WTC11 (cell line): ENCODE data around the gene ZNF77. TPM values are rescaled to one million over a fixed set of nuclear protein-coding genes. Genes with fewer than 3 reads are reported as not detected.

Source experiments
- ATAC-seq: fragments of 200-7000 bp; cut with Tn5 transposase; 2 replicates; pipeline ENCODE4 v1.10.0; 2021; ENCODE audit warnings: mild to moderate bottlenecking, moderate library complexity
- CTCF ChIA-PET: fragments of 300-600 bp; sonication (Branson Sonifier 250); formaldehyde crosslinking; loops from one replicate; lab custom pipeline; 2021; ENCODE audit warnings: antibody characterized with exemption; lab: Charles Lee
- POLR2A ChIA-PET: fragments of 350-600 bp; sonication (Branson Sonifier 250); formaldehyde crosslinking; loops from one replicate; lab custom pipeline; 2021; ENCODE audit warnings: antibody characterized with exemption; lab: Charles Lee
- DNase-seq: peaks from one replicate; pipeline ENCODE4 v3.0.0; 2021; ENCODE audit warnings: low spot score
- H3K27ac Mint-ChIP-seq: 2 replicates; pipeline ENCODE4 v1.8.0; 2021; ENCODE audit warnings: mixed read lengths
- H3K27me3 Mint-ChIP-seq: 2 replicates; pipeline ENCODE4 v1.8.0; 2021; ENCODE audit warnings: low read depth, mild to moderate bottlenecking, moderate library complexity, mixed read lengths
- H3K36me3 Mint-ChIP-seq: 2 replicates; pipeline ENCODE4 v1.8.0; 2021; ENCODE audit warnings: mixed read lengths
- H3K4me1 Mint-ChIP-seq: 2 replicates; pipeline ENCODE4 v1.8.0; 2022; ENCODE audit warnings: mixed read lengths
- H3K4me3 Mint-ChIP-seq: 2 replicates; pipeline ENCODE4 v1.8.0; 2021; ENCODE audit warnings: mild to moderate bottlenecking, moderate library complexity, mixed read lengths
- H3K9me3 Mint-ChIP-seq: 2 replicates; pipeline ENCODE4 v1.8.0; 2021; ENCODE audit warnings: mixed read lengths
- ATF1 ChIP-seq: sonication (generic); formaldehyde crosslinking; IDR thresholded peaks from 2 replicates; pipeline ENCODE4 v1.8.1; 2023; ENCODE audit warnings: mild to moderate bottlenecking, moderate library complexity, missing genetic modification reagents
- ATF3 ChIP-seq: sonication (generic); formaldehyde crosslinking; conservative IDR thresholded peaks from 2 replicates; pipeline ENCODE4 v1.8.1; 2022; ENCODE audit warnings: mild to moderate bottlenecking, missing genetic modification reagents
- CTCF ChIP-seq: fragments of 200-600 bp; IDR thresholded peaks from 2 replicates; pipeline ENCODE4 v1.8.0; 2022; ENCODE audit warnings: antibody characterized with exemption
- ELF4 ChIP-seq: sonication (generic); formaldehyde crosslinking; IDR thresholded peaks from 2 replicates; pipeline ENCODE4 v1.8.1; 2022; ENCODE audit warnings: low read depth, mild to moderate bottlenecking, moderate library complexity, missing genetic modification reagents
- ERG ChIP-seq: fragments of 250-450 bp; sonication (Bioruptor Pico); IDR thresholded peaks from 2 replicates; pipeline ENCODE4 v1.8.0; 2021; ENCODE audit warnings: mild to moderate bottlenecking
- ETV6 ChIP-seq: sonication (generic); formaldehyde crosslinking; IDR thresholded peaks from 2 replicates; pipeline ENCODE4 v1.8.1; 2022; ENCODE audit warnings: mild to moderate bottlenecking, missing genetic modification reagents
- GRHL2 ChIP-seq: fragments of 250-450 bp; sonication (Bioruptor Pico); IDR thresholded peaks from 2 replicates; pipeline ENCODE4 v1.8.0; 2022; ENCODE audit warnings: mild to moderate bottlenecking, moderate library complexity; ENCODE audit not compliant: insufficient replicate concordance, severe bottlenecking
- HMGA2 ChIP-seq: fragments of 250-450 bp; sonication (Bioruptor Pico); IDR thresholded peaks from 2 replicates; pipeline ENCODE4 v1.4.0; 2021; ENCODE audit warnings: mild to moderate bottlenecking, moderate library complexity
- HMGXB4 ChIP-seq: sonication (generic); formaldehyde crosslinking; IDR thresholded peaks from 2 replicates; pipeline ENCODE4 v1.8.1; 2023; ENCODE audit warnings: mild to moderate bottlenecking, moderate library complexity, missing genetic modification reagents
- IRF1 ChIP-seq: sonication (generic); formaldehyde crosslinking; IDR thresholded peaks from 2 replicates; pipeline ENCODE4 v1.8.0; 2023; ENCODE audit warnings: missing genetic modification reagents
- JAZF1 ChIP-seq: fragments of 250-450 bp; sonication (Bioruptor Pico); IDR thresholded peaks from 2 replicates; pipeline ENCODE4 v1.9.0; 2021; ENCODE audit warnings: moderate library complexity, mild to moderate bottlenecking, inconsistent platforms
- JUN ChIP-seq: sonication (generic); formaldehyde crosslinking; IDR thresholded peaks from 2 replicates; pipeline ENCODE4 v1.8.0; 2023; ENCODE audit warnings: mild to moderate bottlenecking, missing genetic modification reagents
- KAT7 ChIP-seq: sonication (generic); formaldehyde crosslinking; IDR thresholded peaks from 2 replicates; pipeline ENCODE4 v1.8.1; 2023; ENCODE audit warnings: missing genetic modification reagents, mild to moderate bottlenecking, borderline replicate concordance
- MLX ChIP-seq: sonication (generic); formaldehyde crosslinking; IDR thresholded peaks from 2 replicates; pipeline ENCODE4 v1.8.1; 2023; ENCODE audit warnings: mild to moderate bottlenecking, missing genetic modification reagents, moderate library complexity
- NFATC4 ChIP-seq: fragments of 250-450 bp; sonication (Bioruptor Pico); IDR thresholded peaks from 2 replicates; pipeline ENCODE4 v1.9.0; 2021; ENCODE audit warnings: mild to moderate bottlenecking
- NR2C2 ChIP-seq: sonication (generic); formaldehyde crosslinking; IDR thresholded peaks from 2 replicates; pipeline ENCODE4 v1.8.0; 2022; ENCODE audit warnings: mild to moderate bottlenecking, missing genetic modification reagents
- PRRX2 ChIP-seq: fragments of 250-450 bp; sonication (Bioruptor Pico); IDR thresholded peaks from 2 replicates; pipeline ENCODE4 v1.8.0; 2021; ENCODE audit warnings: mild to moderate bottlenecking
- RORB ChIP-seq: fragments of 250-450 bp; sonication (Bioruptor Pico); IDR thresholded peaks from 2 replicates; pipeline ENCODE4 v1.9.0; 2021; ENCODE audit warnings: mild to moderate bottlenecking
- TCF7 ChIP-seq: sonication (generic); formaldehyde crosslinking; IDR thresholded peaks from 2 replicates; pipeline ENCODE4 v1.8.0; 2022; ENCODE audit warnings: mild to moderate bottlenecking, low read depth, missing genetic modification reagents, moderate library complexity
- ZNF232 ChIP-seq: sonication (generic); formaldehyde crosslinking; IDR thresholded peaks from 2 replicates; pipeline ENCODE4 v1.8.0; 2022; ENCODE audit warnings: mild to moderate bottlenecking, missing genetic modification reagents
- ZNF263 ChIP-seq: sonication (generic); formaldehyde crosslinking; IDR thresholded peaks from 2 replicates; pipeline ENCODE4 v1.8.1; 2022; ENCODE audit warnings: low read depth, mild to moderate bottlenecking, moderate library complexity, missing genetic modification reagents
- ZNF281 ChIP-seq: sonication (generic); formaldehyde crosslinking; IDR thresholded peaks from 2 replicates; pipeline ENCODE4 v1.8.0; 2023; ENCODE audit warnings: mild to moderate bottlenecking, missing genetic modification reagents
- ZNF423 ChIP-seq: fragments of 250-450 bp; sonication (Bioruptor Pico); IDR thresholded peaks from 2 replicates; pipeline ENCODE4 v2.1.2; 2022; ENCODE audit warnings: mild to moderate bottlenecking, moderate library complexity
- total RNA-seq: library from RNA; stranded (reverse); gene quantifications from 3 replicates; pipeline ENCODE4 v1.2.3, GENCODE V29; 2021
- TF ChIP-seq, protein P1 (sequence below): sonication (generic); formaldehyde crosslinking; IDR thresholded peaks from 2 replicates; pipeline ENCODE4 v1.8.1; 2022; ENCODE audit warnings: missing genetic modification reagents, borderline replicate concordance
- TF ChIP-seq, protein P2 (sequence below): sonication (generic); formaldehyde crosslinking; IDR thresholded peaks from 2 replicates; pipeline ENCODE4 v1.8.1; 2023; ENCODE audit warnings: mild to moderate bottlenecking, missing genetic modification reagents, moderate library complexity

Gene ZNF77
- total RNA-seq, 1 experiment from 2014 or later = 4.7 TPM

- ATAC-seq (no peak), DNase-seq (no peak)
- TF ChIP-seq KAT7 (CRISPR knock-in tag) = no peak
- TF ChIP-seq RORB = no peak
- no peak for TF ChIP-seq JUN (CRISPR knock-in tag)
- TF ChIP-seq CTCF = no peak
- no peak for TF ChIP-seq ZNF423
- TF ChIP-seq, protein P1, sequence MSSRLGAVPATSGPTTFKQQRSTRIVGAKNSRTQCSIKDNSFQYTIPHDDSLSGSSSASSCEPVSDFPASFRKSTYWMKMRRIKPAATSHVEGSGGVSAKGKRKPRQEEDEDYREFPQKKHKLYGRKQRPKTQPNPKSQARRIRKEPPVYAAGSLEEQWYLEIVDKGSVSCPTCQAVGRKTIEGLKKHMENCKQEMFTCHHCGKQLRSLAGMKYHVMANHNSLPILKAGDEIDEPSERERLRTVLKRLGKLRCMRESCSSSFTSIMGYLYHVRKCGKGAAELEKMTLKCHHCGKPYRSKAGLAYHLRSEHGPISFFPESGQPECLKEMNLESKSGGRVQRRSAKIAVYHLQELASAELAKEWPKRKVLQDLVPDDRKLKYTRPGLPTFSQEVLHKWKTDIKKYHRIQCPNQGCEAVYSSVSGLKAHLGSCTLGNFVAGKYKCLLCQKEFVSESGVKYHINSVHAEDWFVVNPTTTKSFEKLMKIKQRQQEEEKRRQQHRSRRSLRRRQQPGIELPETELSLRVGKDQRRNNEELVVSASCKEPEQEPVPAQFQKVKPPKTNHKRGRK (CRISPR knock-in tag) = no peak
- TF ChIP-seq NR2C2 (CRISPR knock-in tag) = no peak
- TF ChIP-seq HMGA2 (CRISPR knock-in tag) = no peak
- TF ChIP-seq HMGXB4 (CRISPR knock-in tag) = no peak
- TF ChIP-seq ZNF281 (CRISPR knock-in tag) = no peak
- no peak for TF ChIP-seq ATF3
- no peak for TF ChIP-seq ZNF232 (CRISPR knock-in tag)
- TF ChIP-seq ZNF263 (CRISPR knock-in tag) = no peak
- TF ChIP-seq ATF1 = no peak
- TF ChIP-seq JAZF1 (CRISPR knock-in tag) = no peak
- TF ChIP-seq PRRX2 (CRISPR knock-in tag) = no peak
- TF ChIP-seq GRHL2 = no peak
- Mint-ChIP-seq H3K9me3 (no peaks in the 10 kb centered on the region), H3K27ac (no peak overlapping the region), H3K27me3 (peaks cover 40% of the 10 kb centered on the region), H3K36me3 (no peaks in the 10 kb centered on the region), H3K4me3 (no peak overlapping the region), H3K4me1 (peaks cover 19% of the 10 kb centered on the region)
- ChIA-PET CTCF (interaction anchor here (1.3 to 3.2 kb wide), 3 partner anchors 24 to 301 kb away, joined by 3 to 15 read pairs (median 9); no protein-coding TSS in a partner anchor), POLR2A (interaction anchor here (0.6 kb wide), 1 partner anchor 65 kb away, joined by 3 read pairs; no protein-coding TSS in a partner anchor)
Measured at GRCh38 chr19:2974342-2975041, 29.7 kb upstream of the ZNF77 start.

DNA sequence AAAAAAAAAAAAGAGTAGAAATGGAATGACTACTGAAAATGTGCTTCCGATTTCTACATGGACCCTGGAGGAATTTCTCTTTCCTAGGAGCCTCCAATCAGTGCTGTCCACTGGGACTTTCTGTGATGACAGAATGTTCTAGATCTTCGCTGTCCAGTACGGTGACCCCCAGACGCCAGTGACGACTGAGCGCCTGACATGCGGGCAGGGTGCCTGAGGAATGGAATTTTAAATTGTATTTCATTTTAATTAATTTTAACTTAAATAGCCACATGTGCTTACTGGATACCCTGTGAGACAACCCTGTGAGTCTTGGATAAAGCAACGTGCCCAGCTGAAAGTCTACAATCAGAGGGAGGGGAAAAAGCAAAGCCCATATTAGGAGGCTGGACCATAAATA is 28.5 kb upstream of the ZNF77 start:
- Mint-ChIP-seq H3K4me3 (no peak overlapping the region), H3K9me3 (no peaks in the 10 kb centered on the region), H3K27ac (no peak overlapping the region), H3K36me3 (no peaks in the 10 kb centered on the region), H3K4me1 (peaks cover 19% of the 10 kb centered on the region), H3K27me3 (peaks cover 31% of the 10 kb centered on the region)
- ATAC-seq = no peak
- DNase-seq = no peak
- ChIA-PET CTCF (interaction anchor here (0.6 to 2.0 kb wide), 3 partner anchors 8 to 157 kb away, joined by 3 to 9 read pairs (median 5); no protein-coding TSS in a partner anchor), POLR2A (no interaction called here)
- no peak for TF ChIP-seq ETV6 (CRISPR knock-in tag)
- TF ChIP-seq, protein P2, sequence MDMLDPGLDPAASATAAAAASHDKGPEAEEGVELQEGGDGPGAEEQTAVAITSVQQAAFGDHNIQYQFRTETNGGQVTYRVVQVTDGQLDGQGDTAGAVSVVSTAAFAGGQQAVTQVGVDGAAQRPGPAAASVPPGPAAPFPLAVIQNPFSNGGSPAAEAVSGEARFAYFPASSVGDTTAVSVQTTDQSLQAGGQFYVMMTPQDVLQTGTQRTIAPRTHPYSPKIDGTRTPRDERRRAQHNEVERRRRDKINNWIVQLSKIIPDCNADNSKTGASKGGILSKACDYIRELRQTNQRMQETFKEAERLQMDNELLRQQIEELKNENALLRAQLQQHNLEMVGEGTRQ (CRISPR knock-in tag) = no peak
- TF ChIP-seq MLX (CRISPR knock-in tag) = no peak
- TF ChIP-seq TCF7 (CRISPR knock-in tag) = no peak
- no peak for TF ChIP-seq IRF1
- TF ChIP-seq ELF4 = no peak
- no peak for TF ChIP-seq NFATC4 (CRISPR knock-in tag)
- TF ChIP-seq ERG (CRISPR knock-in tag) = no peak
